Fibroblast of lung (primary cell): Measurements from ENCODE around the gene ADAMTS17. TPM values are rescaled to one million over a fixed set of nuclear protein-coding genes. Genes with fewer than 3 reads are reported as not detected.

Experiments used
- DNase-seq, 2 donors: peaks; one replicate each; pipeline versions ENCODE4 v3.0.0 to v3.0.0-alpha.2; 2010; ENCODE audit warnings: low read depth in 2 of 2
- H2AFZ ChIP-seq: 2 replicates; pipeline ENCODE4 v1.5.1; 2012; ENCODE audit warnings: low read length, control low read depth, inconsistent platforms
- H3K27ac ChIP-seq: 2 replicates; pipeline ENCODE4 v1.5.1; 2011; ENCODE audit warnings: low read length, control low read depth; ENCODE audit not compliant: insufficient read depth
- H3K27me3 ChIP-seq: 2 replicates; pipeline ENCODE4 v1.5.1; 2011; ENCODE audit warnings: mild to moderate bottlenecking, low read length; ENCODE audit not compliant: control insufficient read depth, insufficient read depth
- H3K36me3 ChIP-seq: 2 replicates; pipeline ENCODE4 v1.5.1; 2011; ENCODE audit warnings: low read length; ENCODE audit not compliant: control insufficient read depth, insufficient read depth
- H3K4me1 ChIP-seq: 2 replicates; pipeline ENCODE4 v1.5.1; 2011; ENCODE audit warnings: low read length; ENCODE audit not compliant: control insufficient read depth, insufficient read depth; ENCODE audit errors: extremely low read depth
- H3K4me2 ChIP-seq: 2 replicates; pipeline ENCODE4 v1.5.1; 2011; ENCODE audit warnings: low read length, control low read depth; ENCODE audit not compliant: insufficient read depth; ENCODE audit errors: extremely low read depth
- H3K4me3 ChIP-seq, 4 experiments: fragments of 200-600 bp in 1 of 4; sonication (generic) in 1 of 4; replicated peaks in 1 of 4; 2 replicates each; pipeline ENCODE4 v1.5.1; 2011 to 2016; ENCODE audit warnings: low read length in 4 of 4, low read depth in 3 of 4, mild to moderate bottlenecking in 3 of 4, control low read depth in 2 of 4, inconsistent platforms in 1 of 4, mixed read lengths in 1 of 4; ENCODE audit not compliant: insufficient read depth in 1 of 4; ENCODE audit errors: control extremely low read depth in 1 of 4
- H3K79me2 ChIP-seq: 2 replicates; pipeline ENCODE4 v1.5.1; 2012; ENCODE audit warnings: mild to moderate bottlenecking, low read length, inconsistent platforms; ENCODE audit not compliant: control insufficient read depth, insufficient read depth
- H3K9ac ChIP-seq: 2 replicates; pipeline ENCODE4 v1.5.1; 2011; ENCODE audit warnings: mild to moderate bottlenecking, low read length, control low read depth; ENCODE audit not compliant: insufficient read depth
- H3K9me3 ChIP-seq: 2 replicates; pipeline ENCODE4 v1.5.1; 2012; ENCODE audit warnings: low read depth, low read length; ENCODE audit not compliant: control insufficient read depth, insufficient read depth
- H4K20me1 ChIP-seq: 2 replicates; pipeline ENCODE4 v1.5.1; 2011; ENCODE audit warnings: low read length; ENCODE audit not compliant: control insufficient read depth, insufficient read depth; ENCODE audit errors: extremely low read depth
- EZH2 ChIP-seq: IDR thresholded peaks from 2 replicates; pipeline ENCODE4 v1.5.1; 2012; ENCODE audit warnings: low read length, control low read depth, mild to moderate bottlenecking; ENCODE audit errors: missing control alignments
- polyA plus RNA-seq, 2 donors: library from polyadenylated mRNA; depleted of rRNA in 1 of 2; stranded (reverse) in 1 of 2; unstranded in 1 of 2; fragments of >200 nt; gene quantifications; 2 replicates each; pipeline ENCODE4 v1.2.1, GENCODE V29; 2011 to 2012; ENCODE audit warnings: missing spikeins in 1 of 2
- total RNA-seq: library from RNA; depleted of rRNA; stranded (reverse); fragments of >200 nt; gene quantifications from 2 replicates; pipeline ENCODE4 v1.2.1, GENCODE V29; 2014
- TF ChIP-seq, protein P1 (sequence below), 2 donors: IDR thresholded peaks in 1 of 2; conservative IDR thresholded peaks in 1 of 2; 1 replicate in 1 of 2; 2 replicates in 1 of 2; pipeline ENCODE4 v1.5.1; 2011 to 2012; ENCODE audit warnings: low read length in 2 of 2, control low read depth in 1 of 2, inconsistent platforms in 1 of 2, low read depth in 1 of 2, mild to moderate bottlenecking in 1 of 2

The ADAMTS17 gene
- total and polyA plus RNA-seq, 2 donors (not counting 1 experiment from before 2014, with no cell fraction given) = 0.09 to 0.17 TPM

DNA sequence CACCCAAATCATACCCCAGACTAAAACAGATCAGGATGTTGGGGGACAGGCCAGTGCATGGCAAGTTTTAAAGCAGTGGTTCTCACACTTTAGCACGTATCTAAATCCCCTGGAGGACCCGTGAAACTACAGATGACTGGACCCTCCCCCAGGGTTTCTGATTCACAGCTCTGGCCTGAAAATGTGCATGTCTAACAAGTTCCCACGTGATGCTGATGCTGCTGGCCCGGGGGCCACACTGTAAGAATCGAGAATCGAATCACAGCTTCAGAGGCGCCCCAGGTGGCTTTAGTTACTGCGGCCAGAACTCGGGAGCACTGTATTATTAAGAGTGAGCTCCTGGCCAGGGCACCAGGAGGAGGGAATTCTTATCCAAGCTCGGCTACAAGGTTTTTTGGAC lies 11.6 kb downstream of the ADAMTS17 start:
- H3K4me2 ChIP-seq = no peak overlapping the region
- H3K27me3 ChIP-seq = no peaks in the 10 kb centered on the region
- no peak for DNase-seq
- H3K9me3 ChIP-seq = no peaks in the 10 kb centered on the region
- no peaks in the 10 kb centered on the region for H3K36me3 ChIP-seq
- H4K20me1 ChIP-seq = no peaks in the 10 kb centered on the region
- H3K9ac ChIP-seq = no peak overlapping the region
- no peak overlapping the region for H3K4me3 ChIP-seq
- no peak overlapping the region for H2AFZ ChIP-seq
- no peaks in the 10 kb centered on the region for H3K4me1 ChIP-seq
- no peaks in the 10 kb centered on the region for H3K79me2 ChIP-seq
- TF ChIP-seq, protein P1, sequence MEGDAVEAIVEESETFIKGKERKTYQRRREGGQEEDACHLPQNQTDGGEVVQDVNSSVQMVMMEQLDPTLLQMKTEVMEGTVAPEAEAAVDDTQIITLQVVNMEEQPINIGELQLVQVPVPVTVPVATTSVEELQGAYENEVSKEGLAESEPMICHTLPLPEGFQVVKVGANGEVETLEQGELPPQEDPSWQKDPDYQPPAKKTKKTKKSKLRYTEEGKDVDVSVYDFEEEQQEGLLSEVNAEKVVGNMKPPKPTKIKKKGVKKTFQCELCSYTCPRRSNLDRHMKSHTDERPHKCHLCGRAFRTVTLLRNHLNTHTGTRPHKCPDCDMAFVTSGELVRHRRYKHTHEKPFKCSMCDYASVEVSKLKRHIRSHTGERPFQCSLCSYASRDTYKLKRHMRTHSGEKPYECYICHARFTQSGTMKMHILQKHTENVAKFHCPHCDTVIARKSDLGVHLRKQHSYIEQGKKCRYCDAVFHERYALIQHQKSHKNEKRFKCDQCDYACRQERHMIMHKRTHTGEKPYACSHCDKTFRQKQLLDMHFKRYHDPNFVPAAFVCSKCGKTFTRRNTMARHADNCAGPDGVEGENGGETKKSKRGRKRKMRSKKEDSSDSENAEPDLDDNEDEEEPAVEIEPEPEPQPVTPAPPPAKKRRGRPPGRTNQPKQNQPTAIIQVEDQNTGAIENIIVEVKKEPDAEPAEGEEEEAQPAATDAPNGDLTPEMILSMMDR (conservative IDR thresholded peaks at IDR 0.05 in 1 of 2, IDR thresholded peaks at IDR 0.05 in 1 of 2; ENCODE audit: low read depth in 1 of 2, low read length in 2 of 2) = no peak
- no peak for TF ChIP-seq EZH2
- H3K27ac ChIP-seq = no peak overlapping the region

DNA sequence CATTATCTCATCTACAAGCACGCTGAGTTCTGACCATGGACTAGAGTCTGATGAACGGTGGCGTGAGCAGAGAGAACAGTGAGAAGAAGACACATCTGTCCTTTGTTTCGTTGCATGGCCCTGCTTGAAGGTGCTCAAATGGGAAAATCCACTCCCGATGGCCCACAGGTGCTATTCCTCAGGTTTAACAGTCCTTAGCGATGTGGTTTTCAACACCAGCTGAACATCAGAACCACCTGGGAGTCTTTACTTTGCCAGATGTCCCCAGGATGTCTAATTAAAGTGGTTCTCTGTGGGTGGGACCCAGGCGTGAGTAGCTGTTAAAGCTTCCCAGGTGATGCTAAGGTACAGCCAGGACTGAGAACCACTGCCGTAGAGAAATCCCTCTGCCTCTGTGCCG lies 13.0 kb downstream of the ADAMTS17 start:
- TF ChIP-seq, protein P1 (conservative IDR thresholded peaks at IDR 0.05 in 1 of 2, IDR thresholded peaks at IDR 0.05 in 1 of 2; ENCODE audit: low read depth in 1 of 2, low read length in 2 of 2) = no peak
- TF ChIP-seq EZH2 = no peak
- no peaks in the 10 kb centered on the region for H3K79me2 ChIP-seq
- no peak overlapping the region for H3K4me3 ChIP-seq
- no peaks in the 10 kb centered on the region for H3K27me3 ChIP-seq
- no peaks in the 10 kb centered on the region for H3K9me3 ChIP-seq
- DNase-seq = no peak
- H3K36me3 ChIP-seq = no peaks in the 10 kb centered on the region
- no peak overlapping the region for H3K9ac ChIP-seq
- no peak overlapping the region for H3K4me2 ChIP-seq
- H4K20me1 ChIP-seq = no peaks in the 10 kb centered on the region
- no peak overlapping the region for H3K27ac ChIP-seq
- H3K4me1 ChIP-seq = no peaks in the 10 kb centered on the region
- no peak overlapping the region for H2AFZ ChIP-seq

GRCh38 chr15:100318880-100319279 lies 22.9 kb downstream of the ADAMTS17 start:
- Histone ChIP-seq H3K27ac (no peak overlapping the region), H3K4me2 (no peak overlapping the region)
- TF ChIP-seq, protein P1 (conservative IDR thresholded peaks at IDR 0.05 in 1 of 2, IDR thresholded peaks at IDR 0.05 in 1 of 2; ENCODE audit: low read depth in 1 of 2, low read length in 2 of 2) = no peak
- no peak for TF ChIP-seq EZH2

More at GRCh38 chr15:100318880-100319279, 22.9 kb downstream of the ADAMTS17 start:
- Histone ChIP-seq H3K79me2 (no peaks in the 10 kb centered on the region), H3K9me3 (no peaks in the 10 kb centered on the region), H3K36me3 (no peaks in the 10 kb centered on the region), H4K20me1 (no peaks in the 10 kb centered on the region), H3K9ac (no peak overlapping the region), H2AFZ (no peak overlapping the region), H3K4me1 (no peaks in the 10 kb centered on the region), H3K27me3 (no peaks in the 10 kb centered on the region), H3K4me3 (no peak overlapping the region)
- no peak for DNase-seq
